Measurements from ENCODE around the gene PRDM16. TPM values are rescaled to one million over a fixed set of nuclear protein-coding genes. Genes with fewer than 3 reads are reported as not detected.

Gene PRDM16
- total and polyA plus RNA-seq, 2 of the 8 experiments (the other 6 are each of a cell fraction or from before 2014, with no cell fraction given): 0.39 to 0.43 TPM

- TF ChIP-seq E2F6 (IDR thresholded peaks at IDR 0.05) (no peak), USF2 (IDR thresholded peaks at IDR 0.05; ENCODE audit: low read length) (no peak), NANOG (IDR thresholded peaks at IDR 0.05; ENCODE audit: insufficient read depth, low read depth, low read length, poor library complexity, severe bottlenecking) (no peak), BRCA1 (IDR thresholded peaks at IDR 0.05; ENCODE audit: low read depth, low read length) (no peak), POLR2AphosphoS5 (IDR thresholded peaks at IDR 0.05; ENCODE audit: low read depth, low read length) (no peak)
These were observed 67.5 kb downstream of the PRDM16 start (continued) for GRCh38 chr1:3136532-3136931.

Measured in H1 (cell line).